Eye (tissue), 1 donor: ENCODE data around the gene CACNA2D1.

Experiments
- DNase-seq: peaks from one replicate; pipeline ENCODE4 v3.0.0-alpha.2; 2015

The CACNA2D1 gene

DNA sequence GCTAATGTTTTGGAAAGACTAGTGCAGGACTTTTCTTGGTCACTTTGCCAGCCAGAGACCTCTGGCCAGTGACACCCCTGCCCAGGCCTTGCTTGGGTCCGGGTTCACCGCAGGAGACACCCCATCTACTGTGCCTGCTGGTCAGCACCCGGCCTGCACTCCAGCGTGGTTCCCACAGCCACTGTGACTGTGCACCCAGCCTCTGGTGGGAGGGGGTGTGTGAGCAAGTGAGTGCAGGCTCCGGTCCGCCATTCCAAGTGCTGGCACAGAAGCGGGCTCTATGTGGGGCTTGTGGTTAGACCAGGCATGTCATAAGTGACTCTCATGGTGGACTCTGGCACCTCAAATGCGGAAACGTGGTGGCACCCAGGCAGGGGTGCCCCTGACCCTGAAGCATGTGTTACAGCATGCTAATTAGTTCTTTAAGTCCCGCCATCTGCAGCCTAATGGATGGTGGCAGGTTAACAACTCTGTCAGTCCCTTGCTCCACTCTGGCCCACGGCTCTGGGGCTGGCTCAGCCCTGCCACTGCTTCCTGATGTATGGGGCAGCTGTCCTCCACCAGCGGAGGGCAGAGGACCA lies 361.8 kb downstream of the CACNA2D1 start:
- DNase-seq, result no peak

DNA sequence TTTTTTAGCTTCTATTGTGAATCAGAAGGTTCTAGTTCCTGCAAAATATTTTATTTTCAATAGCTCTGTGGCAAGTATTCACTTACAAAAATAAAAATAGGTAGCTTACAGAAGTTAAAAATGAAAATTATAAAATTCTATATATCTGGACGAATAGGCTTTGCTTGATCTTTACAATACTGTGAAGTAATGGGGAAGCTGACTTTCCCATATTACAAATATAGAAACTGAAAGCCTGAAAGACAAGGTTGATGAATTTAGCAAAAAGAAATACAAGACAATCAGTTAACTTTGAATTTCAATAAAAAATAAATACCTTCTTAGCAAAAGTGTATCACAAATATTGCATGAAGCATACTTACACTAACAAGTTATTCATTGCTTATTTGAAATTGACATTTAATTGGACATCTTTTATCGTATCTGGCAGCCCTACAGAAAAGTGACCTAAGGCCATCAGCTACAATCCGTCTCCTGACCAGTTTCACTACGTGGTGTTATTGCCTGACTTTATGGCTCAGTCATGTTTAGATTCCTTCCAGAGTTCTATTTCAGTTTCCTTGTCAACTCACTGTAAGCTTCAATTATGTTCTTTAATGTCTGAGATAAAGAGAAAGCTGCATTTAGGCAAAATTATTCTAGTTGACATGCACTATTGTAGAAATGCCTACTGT lies 363.2 kb downstream of the CACNA2D1 start:
- DNase-seq, result no peak

- no peak for DNase-seq
These were observed 364.1 kb downstream of the CACNA2D1 start for GRCh38 chr7:82079527-82079926.

GRCh38 chr7:82078807-82079206 lies 364.8 kb downstream of the CACNA2D1 start:
- DNase-seq, result no peak

GRCh38 chr7:82071468-82071867 lies 372.1 kb downstream of the CACNA2D1 start:
- no peak for DNase-seq

DNA sequence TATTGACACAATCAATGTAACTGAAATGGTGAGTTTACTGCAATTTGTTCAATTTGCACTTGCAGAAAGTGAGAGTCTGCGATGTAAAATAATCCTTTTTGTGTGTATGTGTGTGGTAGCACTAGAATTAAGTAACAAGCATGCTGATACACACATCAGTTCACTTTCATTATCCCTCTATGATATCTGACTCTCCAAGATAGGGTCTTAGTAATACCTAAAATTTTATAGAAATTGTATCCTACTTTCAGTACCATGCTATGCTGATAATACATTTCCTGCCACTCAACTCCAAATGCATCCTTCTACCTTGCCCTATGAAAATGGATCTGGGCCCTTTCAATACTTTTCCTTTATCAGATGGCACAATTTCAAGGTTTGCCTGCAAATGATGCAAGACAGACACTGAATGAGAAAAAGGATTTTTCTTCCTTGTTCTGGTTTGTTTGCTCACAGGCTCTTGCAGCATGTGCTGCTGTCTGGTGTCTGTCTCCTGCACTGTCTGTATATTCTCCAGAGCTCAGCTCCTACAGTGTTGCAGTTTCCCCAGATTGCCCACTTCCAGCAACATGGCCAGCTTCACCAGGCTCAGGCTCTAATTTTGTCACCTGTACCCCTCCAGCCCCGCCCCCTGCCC lies 375.8 kb downstream of the CACNA2D1 start:
- no peak for DNase-seq

GRCh38 chr7:82057476-82057875 lies 386.1 kb downstream of the CACNA2D1 start:
- DNase-seq, result no peak

DNA sequence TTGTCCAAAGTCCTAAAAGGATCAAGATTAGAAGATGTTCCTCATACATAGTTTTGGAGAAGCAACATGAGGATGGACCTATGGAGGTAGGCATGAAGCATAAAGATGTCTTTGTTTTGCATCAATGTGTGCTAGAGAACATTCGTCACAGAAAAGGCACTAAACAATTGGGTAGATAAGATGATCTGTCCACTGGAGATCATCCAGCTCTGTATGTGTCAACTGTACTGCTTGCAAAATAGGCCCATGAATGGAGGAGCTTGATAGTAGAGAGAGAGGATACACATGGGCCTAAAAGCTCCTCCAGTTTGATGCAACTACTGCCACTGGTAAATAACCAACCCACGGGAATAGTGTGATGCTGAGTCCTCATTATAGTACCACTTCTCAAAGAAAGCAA lies 387.3 kb downstream of the CACNA2D1 start:
- DNase-seq, result no peak

- DNase-seq, result no peak
These were observed 389.0 kb downstream of the CACNA2D1 start for GRCh38 chr7:82054544-82054943.

DNA sequence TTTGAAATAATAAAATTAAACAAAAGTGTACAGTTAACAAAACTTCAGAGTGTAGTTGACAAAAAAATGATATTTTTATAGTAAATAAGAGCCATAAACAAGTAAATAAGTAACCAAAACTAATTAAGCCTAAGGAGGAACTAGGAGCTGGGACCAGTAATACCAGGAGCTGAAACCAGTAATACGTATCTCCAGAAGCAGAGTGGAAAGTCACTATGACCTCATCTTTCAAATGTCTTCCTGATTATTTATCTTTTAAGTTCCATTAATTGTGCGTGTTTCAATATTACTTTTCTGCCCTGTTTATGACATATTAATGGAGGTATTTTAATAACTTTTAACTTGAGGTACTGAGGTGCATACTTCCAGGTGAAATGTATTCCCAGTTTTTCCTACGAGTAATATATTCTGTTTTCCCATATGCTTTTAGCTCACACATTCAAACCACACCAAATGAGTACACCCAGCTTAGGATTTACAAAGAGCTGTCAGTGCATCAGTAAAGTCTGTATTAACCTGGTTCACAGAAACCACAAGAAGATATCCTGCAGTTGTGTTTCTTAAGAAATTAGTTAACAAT lies 390.0 kb downstream of the CACNA2D1 start:
- no peak for DNase-seq

GRCh38 chr7:82051601-82052000 lies 392.0 kb downstream of the CACNA2D1 start:
- DNase-seq, result peak; percentile 55

- no peak for DNase-seq
These were observed 392.8 kb downstream of the CACNA2D1 start for GRCh38 chr7:82050792-82051191.

- no peak for DNase-seq
These were observed 393.6 kb downstream of the CACNA2D1 start for GRCh38 chr7:82049891-82050533.

- DNase-seq, result no peak
These were observed 394.1 kb downstream of the CACNA2D1 start for GRCh38 chr7:82049442-82049841.

DNA sequence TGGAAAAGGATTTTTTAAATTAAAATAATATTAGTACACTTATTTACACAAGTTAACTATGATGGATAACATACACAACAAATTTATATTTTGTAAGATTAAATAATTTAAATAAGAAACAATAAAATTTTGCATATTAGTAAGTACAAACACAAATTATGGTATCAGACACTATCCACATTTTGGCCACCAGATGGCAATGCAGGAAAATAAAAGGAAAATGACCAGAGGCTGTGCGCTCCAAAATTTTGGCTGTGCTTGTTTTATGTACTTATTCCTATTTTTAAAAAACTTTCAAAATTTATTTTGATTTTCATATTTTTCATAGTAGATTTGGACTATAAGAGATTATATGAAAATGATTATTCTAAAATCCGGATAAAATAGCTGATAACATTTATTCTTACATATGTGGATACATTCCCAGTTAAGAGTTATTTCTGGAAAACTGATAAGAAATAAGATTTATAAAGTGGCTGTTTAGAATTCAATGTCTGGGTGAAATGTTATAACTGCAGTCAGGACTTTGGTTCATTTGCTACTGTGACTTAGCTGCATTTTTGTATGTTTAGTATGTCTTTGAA lies 399.0 kb downstream of the CACNA2D1 start:
- DNase-seq, result peak; percentile 86

- no peak for DNase-seq
These were observed 404.0 kb downstream of the CACNA2D1 start for GRCh38 chr7:82039621-82040020.

GRCh38 chr7:82036146-82036886 lies 407.3 kb downstream of the CACNA2D1 start:
- DNase-seq, result no peak

DNA sequence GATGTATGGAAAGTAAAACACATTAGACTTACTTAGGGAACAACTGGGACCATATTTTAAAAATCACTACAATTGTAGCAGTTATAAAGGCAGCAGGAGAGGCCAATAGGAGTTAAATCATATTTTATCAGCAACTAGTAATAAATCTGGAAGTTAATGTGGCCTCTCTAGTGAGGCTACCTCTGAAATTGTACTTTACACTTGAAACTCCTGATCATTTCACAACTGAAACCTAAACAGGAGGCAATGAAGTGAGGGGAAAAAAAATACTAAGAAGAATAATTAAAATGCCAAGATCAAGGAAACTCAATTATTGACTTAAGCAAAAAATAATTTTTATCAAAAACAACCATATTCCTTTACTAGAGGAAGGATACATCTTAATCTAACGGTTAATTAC lies 408.1 kb downstream of the CACNA2D1 start:
- DNase-seq, result no peak

DNA sequence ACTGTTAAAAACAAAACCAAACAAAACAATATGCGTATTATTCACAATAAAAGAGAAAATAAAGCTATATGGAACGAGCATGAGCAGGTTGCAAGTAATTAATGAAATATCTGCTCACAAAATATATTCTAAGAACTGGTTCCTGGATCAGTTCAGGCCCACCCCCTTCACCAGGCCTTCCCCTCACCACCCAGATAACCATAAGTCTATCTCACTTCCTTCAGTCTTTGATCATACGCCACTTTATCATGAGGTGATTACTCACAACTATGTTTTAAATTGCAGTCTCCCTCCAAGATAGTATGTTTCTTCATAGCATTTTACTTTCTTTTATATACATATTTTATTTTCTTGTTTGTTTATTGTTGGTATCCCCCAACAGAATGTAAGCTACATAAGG lies 410.7 kb downstream of the CACNA2D1 start:
- DNase-seq, result no peak

GRCh38 chr7:82029236-82029913 lies 414.2 kb downstream of the CACNA2D1 start:
- no peak for DNase-seq

DNA sequence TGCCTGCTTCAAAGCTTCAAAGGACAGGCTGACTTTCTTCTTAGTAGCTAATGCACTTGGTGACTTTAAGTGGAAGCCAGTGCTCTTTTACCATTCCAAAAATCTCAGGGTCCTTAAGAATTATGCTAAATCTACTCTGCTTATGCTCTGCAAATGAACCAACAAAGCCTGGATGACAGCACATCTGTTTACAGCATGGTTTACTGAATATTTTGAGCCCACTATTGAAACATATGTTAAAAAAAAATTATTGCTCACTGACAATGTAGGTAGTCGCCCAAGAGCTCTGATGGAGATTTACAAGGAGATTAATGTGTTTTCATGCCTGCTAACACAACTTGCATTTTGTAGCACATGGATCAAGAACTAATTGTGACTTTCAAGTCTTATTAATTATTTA lies 415.5 kb downstream of the CACNA2D1 start:
- no peak for DNase-seq

DNA sequence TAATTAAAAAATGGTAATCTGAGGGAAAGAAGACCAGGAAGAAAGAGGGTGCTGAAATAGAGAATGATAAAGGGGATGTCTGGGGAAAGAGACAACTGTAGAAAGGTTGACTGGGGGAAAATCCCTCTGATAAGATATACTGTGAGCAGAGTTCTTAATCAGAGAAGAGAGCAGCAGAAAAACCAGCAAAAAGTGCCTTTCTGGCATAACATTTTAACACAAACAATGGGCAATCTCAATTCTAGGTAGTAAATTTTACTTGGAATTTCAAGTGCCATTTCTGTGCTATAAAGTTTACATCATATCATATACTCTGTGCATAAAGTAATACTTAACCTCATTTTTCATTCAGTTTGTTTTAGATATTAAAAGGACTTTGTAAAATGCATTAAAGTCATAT lies 421.9 kb downstream of the CACNA2D1 start:
- no peak for DNase-seq
